ENCODE measurements around the gene PTPRK. TPM values are rescaled to one million over a fixed set of nuclear protein-coding genes. Genes with fewer than 3 reads are reported as not detected.

PTPRK gene
- total RNA-seq, 2 experiments from 2014 or later = not detected

GRCh38 chr6:128505603-128506002 lies 14.8 kb downstream of the PTPRK start:
- Histone ChIP-seq H2AFZ (ENCODE audit: low read length) (no peak overlapping the region), H4K20me1 (ENCODE audit: insufficient read depth, low read length) (no peaks in the 10 kb centered on the region), H3K79me2 (ENCODE audit: insufficient read depth, low read depth, low read length) (no peaks in the 10 kb centered on the region), H3K9me3 (ENCODE audit: low read length) (no peaks in the 10 kb centered on the region), H3K27ac (ENCODE audit: low read depth, low read length, poor library complexity, severe bottlenecking) (no peak overlapping the region), H3K4me3 (ENCODE audit: low read depth, low read length, poor library complexity, severe bottlenecking) (no peak overlapping the region), H3K4me1 (ENCODE audit: insufficient read depth, low read length, poor library complexity, severe bottlenecking) (no peaks in the 10 kb centered on the region), H3K36me3 (ENCODE audit: insufficient read depth, low read length) (no peaks in the 10 kb centered on the region), H3K4me2 (ENCODE audit: low read length) (no peak overlapping the region), H3K9me2 (ENCODE audit: insufficient read depth, low read length) (no peaks in the 10 kb centered on the region)
- intact Hi-C loops (cut with micrococcal nuclease; ENCODE audit: unreplicated experiment) = no loop called here
- CTCF ChIA-PET (ENCODE audit: unreplicated experiment) = no interaction called here
- POLR2A ChIA-PET = interaction anchor here (0.6 to 0.7 kb wide), 2 partner anchors 633 to 742 kb away, joined by 3 read pairs; no protein-coding TSS in a partner anchor
- BruUV-seq (replicated peaks) = no TSS peak
- TF ChIP-seq EZH2phosphoT487 (IDR thresholded peaks at IDR 0.05; ENCODE audit: borderline replicate concordance, low read depth, low read length) (no peak), CTCF (conservative IDR thresholded peaks at IDR 0.05; ENCODE audit: low read length) (no peak)
- no peak for DNase-seq (ENCODE audit: low spot score)

- DNase-seq (ENCODE audit: low spot score) = no peak
- no peak for TF ChIP-seq CTCF (conservative IDR thresholded peaks at IDR 0.05; ENCODE audit: low read length)
- TF ChIP-seq EZH2phosphoT487 (IDR thresholded peaks at IDR 0.05; ENCODE audit: borderline replicate concordance, low read depth, low read length) = no peak
- BruUV-seq (replicated peaks) = no TSS peak
- H3K4me2 ChIP-seq (ENCODE audit: low read length) = no peak overlapping the region
- H3K9me2 ChIP-seq (ENCODE audit: insufficient read depth, low read length) = no peaks in the 10 kb centered on the region
- H3K79me2 ChIP-seq (ENCODE audit: insufficient read depth, low read depth, low read length) = no peaks in the 10 kb centered on the region
- no peak overlapping the region for H3K27ac ChIP-seq (ENCODE audit: low read depth, low read length, poor library complexity, severe bottlenecking)
- intact Hi-C loops (cut with micrococcal nuclease; ENCODE audit: unreplicated experiment) = no loop called here
- ChIA-PET POLR2A (interaction anchor here (1.0 kb wide), 1 partner anchor 10 kb away, joined by 4 read pairs; no protein-coding TSS in a partner anchor), CTCF (ENCODE audit: unreplicated experiment) (no interaction called here)
- H3K36me3 ChIP-seq (ENCODE audit: insufficient read depth, low read length) = no peaks in the 10 kb centered on the region
- no peaks in the 10 kb centered on the region for H3K4me1 ChIP-seq (ENCODE audit: insufficient read depth, low read length, poor library complexity, severe bottlenecking)
- H4K20me1 ChIP-seq (ENCODE audit: insufficient read depth, low read length) = no peaks in the 10 kb centered on the region
- no peak overlapping the region for H3K4me3 ChIP-seq (ENCODE audit: low read depth, low read length, poor library complexity, severe bottlenecking)
- no peaks in the 10 kb centered on the region for H3K9me3 ChIP-seq (ENCODE audit: low read length)
- no peak overlapping the region for H2AFZ ChIP-seq (ENCODE audit: low read length)
Observed at GRCh38 chr6:128504003-128504654, 16.3 kb downstream of the PTPRK start.

- Histone ChIP-seq H3K9me2 (ENCODE audit: insufficient read depth, low read length) (no peaks in the 10 kb centered on the region), H3K4me2 (ENCODE audit: low read length) (no peak overlapping the region), H2AFZ (ENCODE audit: low read length) (no peak overlapping the region), H3K9me3 (ENCODE audit: low read length) (no peaks in the 10 kb centered on the region), H3K27ac (ENCODE audit: low read depth, low read length, poor library complexity, severe bottlenecking) (no peak overlapping the region), H4K20me1 (ENCODE audit: insufficient read depth, low read length) (no peaks in the 10 kb centered on the region), H3K36me3 (ENCODE audit: insufficient read depth, low read length) (no peaks in the 10 kb centered on the region), H3K79me2 (ENCODE audit: insufficient read depth, low read depth, low read length) (no peaks in the 10 kb centered on the region), H3K4me1 (ENCODE audit: insufficient read depth, low read length, poor library complexity, severe bottlenecking) (no peaks in the 10 kb centered on the region), H3K4me3 (ENCODE audit: low read depth, low read length, poor library complexity, severe bottlenecking) (no peak overlapping the region)
- TF ChIP-seq EZH2phosphoT487 (IDR thresholded peaks at IDR 0.05; ENCODE audit: borderline replicate concordance, low read depth, low read length) = no peak
- no peak for TF ChIP-seq CTCF (conservative IDR thresholded peaks at IDR 0.05; ENCODE audit: low read length)
- no peak for DNase-seq (ENCODE audit: low spot score)
- no TSS peak for BruUV-seq (replicated peaks)
- intact Hi-C loops (cut with micrococcal nuclease; ENCODE audit: unreplicated experiment) = no loop called here
- CTCF ChIA-PET (ENCODE audit: unreplicated experiment) = no interaction called here
- POLR2A ChIA-PET = no interaction called here
Observed at GRCh38 chr6:128500749-128501600, 19.4 kb downstream of the PTPRK start.
